Neuronal stem cell (in vitro differentiated cells): ENCODE results near the gene ANGPTL2.

Source experiments
- DNase-seq: peaks from one replicate; pipeline ENCODE4 v3.0.0-alpha.2; 2013; ENCODE audit warnings: low spot score
- H2AFZ ChIP-seq: one replicate; pipeline ENCODE4 v1.6.1; 2013; ENCODE audit warnings: mild to moderate bottlenecking, low read length, inconsistent platforms
- H2AK5ac ChIP-seq: 2 replicates; pipeline ENCODE4 v1.6.1; 2013; ENCODE audit warnings: low read depth, mild to moderate bottlenecking, inconsistent platforms, low read length, moderate library complexity, mixed read lengths
- H2BK120ac ChIP-seq: 2 replicates; pipeline ENCODE4 v1.6.1; 2013; ENCODE audit warnings: low read depth, mild to moderate bottlenecking, inconsistent platforms, low read length, moderate library complexity, mixed read lengths
- H2BK12ac ChIP-seq: one replicate; pipeline ENCODE4 v1.6.1; 2013; ENCODE audit warnings: low read length, inconsistent platforms
- H2BK15ac ChIP-seq: 2 replicates; pipeline ENCODE4 v1.6.1; 2013; ENCODE audit warnings: mild to moderate bottlenecking, low read length, inconsistent platforms, mixed read lengths
- H2BK5ac ChIP-seq: one replicate; pipeline ENCODE4 v1.6.1; 2013; ENCODE audit warnings: inconsistent platforms, mild to moderate bottlenecking, low read length, moderate library complexity
- H3K14ac ChIP-seq: one replicate; pipeline ENCODE4 v1.6.1; 2013; ENCODE audit warnings: low read length, inconsistent platforms
- H3K18ac ChIP-seq: 2 replicates; pipeline ENCODE4 v1.6.1; 2013; ENCODE audit warnings: low read length, inconsistent platforms
- H3K23ac ChIP-seq: 2 replicates; pipeline ENCODE4 v1.6.1; 2013; ENCODE audit warnings: low read depth, mild to moderate bottlenecking, mixed read lengths, low read length, inconsistent platforms; ENCODE audit not compliant: poor library complexity
- H3K27ac ChIP-seq: replicated peaks from 3 replicates; pipeline ENCODE4 v1.5.1; 2013; ENCODE audit warnings: low read length, inconsistent platforms
- H3K27me3 ChIP-seq, 3 experiments: 2 replicates each; pipeline ENCODE4 v1.6.1; 2013; ENCODE audit warnings: low read length in 3 of 3, mild to moderate bottlenecking in 2 of 3, inconsistent platforms in 1 of 3, low read depth in 1 of 3, mixed read lengths in 1 of 3, moderate library complexity in 1 of 3; ENCODE audit not compliant: control insufficient read depth in 3 of 3, insufficient read depth in 3 of 3
- H3K36me3 ChIP-seq, 2 donors: replicated peaks in 1 of 2; 2 replicates each; pipeline ENCODE4 v1.6.1; 2013; ENCODE audit warnings: low read length in 2 of 2; ENCODE audit not compliant: control insufficient read depth in 2 of 2, insufficient read depth in 2 of 2
- H3K4ac ChIP-seq: 2 replicates; pipeline ENCODE4 v1.6.1; 2013; ENCODE audit warnings: inconsistent platforms, mild to moderate bottlenecking, low read length, moderate library complexity
- H3K4me1 ChIP-seq, 2 donors: 1 replicate in 1 of 2; 2 replicates in 1 of 2; pipeline ENCODE4 v1.6.1; 2013; ENCODE audit warnings: low read length in 2 of 2, low read depth in 1 of 2; ENCODE audit not compliant: control insufficient read depth in 2 of 2, insufficient read depth in 1 of 2
- H3K4me2 ChIP-seq: one replicate; pipeline ENCODE4 v1.6.1; 2013; ENCODE audit warnings: mild to moderate bottlenecking, low read length, inconsistent platforms; ENCODE audit not compliant: insufficient read depth, poor library complexity, severe bottlenecking
- H3K4me3 ChIP-seq, 2 donors: 2 replicates each; pipeline ENCODE4 v1.5.1; 2013; ENCODE audit warnings: low read length in 2 of 2, mild to moderate bottlenecking in 2 of 2, inconsistent platforms in 1 of 2, moderate library complexity in 1 of 2
- H3K79me1 ChIP-seq: one replicate; pipeline ENCODE4 v1.6.1; 2013; ENCODE audit warnings: low read depth, mild to moderate bottlenecking, inconsistent platforms, low read length, moderate library complexity
- H3K9ac ChIP-seq: one replicate; pipeline ENCODE4 v1.6.1; 2013; ENCODE audit warnings: mild to moderate bottlenecking, low read depth, low read length, inconsistent platforms; ENCODE audit not compliant: poor library complexity
- H3K9me3 ChIP-seq, 2 donors: replicated peaks in 1 of 2; 2 replicates each; pipeline versions ENCODE3 to v1.6.1; 2013; ENCODE audit warnings: low read length in 2 of 2, mild to moderate bottlenecking in 2 of 2, inconsistent platforms in 1 of 2, low read depth in 1 of 2, mixed read lengths in 1 of 2, moderate library complexity in 1 of 2; ENCODE audit not compliant: control insufficient read depth in 2 of 2, insufficient read depth in 1 of 2
- H4K8ac ChIP-seq: one replicate; pipeline ENCODE4 v1.6.1; 2013; ENCODE audit warnings: low read depth, mild to moderate bottlenecking, inconsistent platforms, low read length, moderate library complexity
- H4K91ac ChIP-seq: one replicate; pipeline ENCODE4 v1.6.1; 2013; ENCODE audit warnings: low read length, low read depth, mild to moderate bottlenecking, inconsistent platforms; ENCODE audit not compliant: poor library complexity
- WGBS, 2 donors: extraction: QIAGEN DNeasy Blood & Tissue Kit; methylation state at CpG; one replicate each; pipeline ENCODE4 v1.1.7; 2013; ENCODE audit warnings: missing lambda C conversion rate in 2 of 2, mixed read lengths in 1 of 2; ENCODE audit not compliant: insufficient read length in 2 of 2, insufficient replicate concordance in 1 of 2; ENCODE audit errors: extremely low coverage in 2 of 2; 5-methylcytosine and 5-hydroxymethylcytosine counted together

The ANGPTL2 gene

GRCh38 chr9:127051881-127052595 lies 70.4 kb downstream of the ANGPTL2 start:
- no peaks in the 10 kb centered on the region for H3K36me3 ChIP-seq
- no peak overlapping the region for H4K8ac ChIP-seq
- no peaks in the 10 kb centered on the region for H3K27me3 ChIP-seq
- no peak overlapping the region for H3K4me2 ChIP-seq
- H3K79me1 ChIP-seq = peaks cover 3% of the 10 kb centered on the region
- H2BK120ac ChIP-seq = no peak overlapping the region
- H3K4me3 ChIP-seq = no peak overlapping the region
- H2AK5ac ChIP-seq = no peak overlapping the region
- no peak overlapping the region for H4K91ac ChIP-seq
- peak overlapping the region; percentile 43 for H3K14ac ChIP-seq
- H3K27ac ChIP-seq = no peak overlapping the region
- no peaks in the 10 kb centered on the region for H3K9me3 ChIP-seq
- H2AFZ ChIP-seq = no peak overlapping the region
- H2BK15ac ChIP-seq = no peak overlapping the region
- no peak overlapping the region for H2BK12ac ChIP-seq
- WGBS, 2 donors = no CpG with 5 or more reads among the region's 8 CpGs
- no peak for DNase-seq
- no peak overlapping the region for H3K23ac ChIP-seq
- H3K4me1 ChIP-seq = peaks cover 4% of the 10 kb centered on the region in 2 donors
- no peak overlapping the region for H3K9ac ChIP-seq
- no peak overlapping the region for H2BK5ac ChIP-seq
- H3K4ac ChIP-seq = no peak overlapping the region
- H3K18ac ChIP-seq = no peak overlapping the region

GRCh38 chr9:127050591-127051001 lies 71.8 kb downstream of the ANGPTL2 start:
- Histone ChIP-seq H3K79me1 (peaks cover 3% of the 10 kb centered on the region), H3K4me1 (no peaks in the 10 kb centered on the region), H2BK12ac (no peak overlapping the region), H3K27ac (no peak overlapping the region), H3K9me3 (no peaks in the 10 kb centered on the region), H3K23ac (no peak overlapping the region), H2BK120ac (no peak overlapping the region), H2BK15ac (no peak overlapping the region), H3K36me3 (no peaks in the 10 kb centered on the region), H2AFZ (no peak overlapping the region), H3K4me2 (no peak overlapping the region), H4K91ac (no peak overlapping the region), H3K4me3 (no peak overlapping the region), H3K4ac (no peak overlapping the region), H3K18ac (no peak overlapping the region), H2AK5ac (no peak overlapping the region), H3K9ac (no peak overlapping the region), H3K14ac (peak overlapping the region; percentile 39), H2BK5ac (no peak overlapping the region), H3K27me3 (no peaks in the 10 kb centered on the region), H4K8ac (no peak overlapping the region)
- WGBS, 2 donors = no CpG with 5 or more reads among the region's 7 CpGs
- DNase-seq = no peak

GRCh38 chr9:127050152-127050551 lies 72.3 kb downstream of the ANGPTL2 start:
- H3K4ac ChIP-seq = no peak overlapping the region
- no peak overlapping the region for H2AFZ ChIP-seq
- H3K79me1 ChIP-seq = peaks cover 3% of the 10 kb centered on the region
- H2BK120ac ChIP-seq = no peak overlapping the region
- H3K4me1 ChIP-seq = no peaks in the 10 kb centered on the region
- no peak overlapping the region for H2AK5ac ChIP-seq
- no peaks in the 10 kb centered on the region for H3K27me3 ChIP-seq
- H3K9me3 ChIP-seq = no peaks in the 10 kb centered on the region
- H3K4me3 ChIP-seq = no peak overlapping the region
- H3K36me3 ChIP-seq = no peaks in the 10 kb centered on the region
- no peak overlapping the region for H3K9ac ChIP-seq
- no peak overlapping the region for H3K23ac ChIP-seq
- no peak overlapping the region for H3K27ac ChIP-seq
- H4K91ac ChIP-seq = no peak overlapping the region
- H3K18ac ChIP-seq = no peak overlapping the region
- no peak overlapping the region for H3K4me2 ChIP-seq
- no peak overlapping the region for H4K8ac ChIP-seq
- DNase-seq = no peak
- WGBS, 2 donors = no CpG with 5 or more reads among the region's 3 CpGs
- H2BK5ac ChIP-seq = no peak overlapping the region
- H2BK12ac ChIP-seq = no peak overlapping the region
- H3K14ac ChIP-seq = no peak overlapping the region
- no peak overlapping the region for H2BK15ac ChIP-seq

GRCh38 chr9:127049581-127049980 lies 72.9 kb downstream of the ANGPTL2 start:
- H3K9me3 ChIP-seq = no peaks in the 10 kb centered on the region
- no peak overlapping the region for H4K8ac ChIP-seq
- no peak overlapping the region for H3K4ac ChIP-seq
- no peak overlapping the region for H4K91ac ChIP-seq
- no peak overlapping the region for H2BK12ac ChIP-seq
- no peak overlapping the region for H3K18ac ChIP-seq
- H2BK15ac ChIP-seq = no peak overlapping the region
- H2AK5ac ChIP-seq = no peak overlapping the region
- no peak overlapping the region for H2AFZ ChIP-seq
- H3K23ac ChIP-seq = no peak overlapping the region
- H3K79me1 ChIP-seq = peaks cover 3% of the 10 kb centered on the region
- DNase-seq = no peak
- H3K27ac ChIP-seq = no peak overlapping the region
- no peak overlapping the region for H3K9ac ChIP-seq
- H3K14ac ChIP-seq = no peak overlapping the region
- H3K4me2 ChIP-seq = no peak overlapping the region
- no peak overlapping the region for H2BK120ac ChIP-seq
- no peak overlapping the region for H3K4me3 ChIP-seq
- no peaks in the 10 kb centered on the region for H3K27me3 ChIP-seq
- no CpG with 5 or more reads among the region's 8 CpGs for WGBS, 2 donors
- no peaks in the 10 kb centered on the region for H3K4me1 ChIP-seq
- no peak overlapping the region for H2BK5ac ChIP-seq
- H3K36me3 ChIP-seq = no peaks in the 10 kb centered on the region
